Measurements from ENCODE around the gene CACNA2D2. TPM values are rescaled to one million over a fixed set of nuclear protein-coding genes. Genes with fewer than 3 reads are reported as not detected.

Gene CACNA2D2
- total RNA-seq, 1 experiment from 2014 or later = not detected

DNA sequence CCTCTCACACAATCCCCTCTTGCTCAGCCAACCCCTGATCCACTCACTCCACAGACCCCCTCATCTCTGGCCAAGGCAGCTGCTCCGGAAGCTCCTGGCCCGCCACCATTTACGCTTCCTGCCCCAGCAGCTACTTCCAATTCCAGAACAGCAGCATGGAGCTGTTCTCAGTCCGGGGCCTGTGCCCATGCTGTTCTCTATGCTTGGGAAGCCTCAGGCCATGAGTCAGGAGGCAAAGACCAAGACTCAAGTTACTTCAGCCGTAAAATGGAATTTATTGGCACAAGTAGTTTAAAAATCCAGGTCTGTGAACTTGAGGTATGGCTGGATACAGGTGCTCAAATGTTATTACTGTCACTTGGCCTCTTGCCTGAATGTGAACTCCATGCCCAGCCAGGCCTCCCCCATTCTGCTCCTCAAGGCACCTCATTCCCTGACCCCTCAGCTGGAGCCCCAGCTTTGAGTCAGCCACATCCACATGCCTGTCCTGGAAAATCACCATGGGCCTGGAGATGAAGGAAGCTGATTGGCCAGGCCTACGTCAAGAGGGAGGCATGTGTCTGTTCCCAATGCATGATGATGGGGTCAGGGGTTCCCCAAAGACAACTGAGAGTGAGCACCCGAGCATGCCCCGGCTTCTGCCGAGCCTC is 31.4 kb upstream of the CACNA2D2 start:
- Histone ChIP-seq H3K27me3 (peaks cover 23% of the 10 kb centered on the region; the same call in 1 of the 2 replicates), H3K4me1 (no peaks in the 10 kb centered on the region), H3K27ac (no peak overlapping the region), H3K4me3 (no peak overlapping the region), H3K36me3 (no peaks in the 10 kb centered on the region), H3K9me3 (replicated peaks) (no peaks in the 10 kb centered on the region)
- no peak for DNase-seq

- H3K4me3 ChIP-seq = no peak overlapping the region
- no peaks in the 10 kb centered on the region for H3K4me1 ChIP-seq
- no peaks in the 10 kb centered on the region for H3K9me3 ChIP-seq (replicated peaks)
- no peaks in the 10 kb centered on the region for H3K36me3 ChIP-seq
- H3K27ac ChIP-seq = no peak overlapping the region
- peaks cover 20% of the 10 kb centered on the region; the same call in 1 of the 2 replicates for H3K27me3 ChIP-seq
- no peak for DNase-seq
These were observed 30.5 kb upstream of the CACNA2D2 start for GRCh38 chr3:50533807-50534461.

- no peaks in the 10 kb centered on the region for H3K36me3 ChIP-seq
- peaks cover 16% of the 10 kb centered on the region; the same call in 1 of the 2 replicates for H3K27me3 ChIP-seq
These were observed 29.9 kb upstream of the CACNA2D2 start for GRCh38 chr3:50533316-50533715.

GRCh38 chr3:50532062-50532705 is 28.8 kb upstream of the CACNA2D2 start:
- H3K4me3 ChIP-seq = no peak overlapping the region
- H3K4me1 ChIP-seq = no peaks in the 10 kb centered on the region
- no peaks in the 10 kb centered on the region for H3K36me3 ChIP-seq
- H3K27me3 ChIP-seq = peaks cover 13% of the 10 kb centered on the region; the same call in 1 of the 2 replicates
- no peaks in the 10 kb centered on the region for H3K9me3 ChIP-seq (replicated peaks)
- DNase-seq = no peak
- no peak overlapping the region for H3K27ac ChIP-seq

More at GRCh38 chr3:50533316-50533715, 29.9 kb upstream of the CACNA2D2 start:
- H3K4me1 ChIP-seq = no peaks in the 10 kb centered on the region
- H3K4me3 ChIP-seq = no peak overlapping the region
- no peak for DNase-seq
- H3K9me3 ChIP-seq (replicated peaks) = no peaks in the 10 kb centered on the region
- H3K27ac ChIP-seq = no peak overlapping the region

DNA sequence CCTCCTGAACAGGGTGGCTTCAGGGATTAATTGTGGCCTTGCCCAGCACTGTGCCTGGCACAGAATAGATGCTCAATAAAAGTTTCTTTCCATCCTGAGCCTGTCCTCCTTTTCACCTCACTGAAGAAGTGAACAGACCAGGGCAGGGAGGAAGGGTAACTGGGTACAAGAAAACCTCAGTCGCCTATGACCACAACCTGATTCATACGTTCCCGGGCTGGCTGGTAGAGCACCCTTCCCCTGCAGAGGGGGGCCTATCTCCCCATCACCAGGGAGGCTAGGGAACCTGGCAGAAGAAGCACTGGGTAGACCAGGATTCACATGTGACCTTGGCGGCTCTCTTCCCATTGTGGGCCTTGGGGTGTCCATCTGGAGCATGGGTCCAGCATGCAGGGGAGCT is 27.8 kb upstream of the CACNA2D2 start:
- Histone ChIP-seq H3K4me3 (no peak overlapping the region), H3K27ac (no peak overlapping the region), H3K36me3 (no peaks in the 10 kb centered on the region), H3K27me3 (peaks cover 8% of the 10 kb centered on the region; the same call in 1 of the 2 replicates), H3K4me1 (no peaks in the 10 kb centered on the region), H3K9me3 (replicated peaks) (no peaks in the 10 kb centered on the region)
- no peak for DNase-seq

DNA sequence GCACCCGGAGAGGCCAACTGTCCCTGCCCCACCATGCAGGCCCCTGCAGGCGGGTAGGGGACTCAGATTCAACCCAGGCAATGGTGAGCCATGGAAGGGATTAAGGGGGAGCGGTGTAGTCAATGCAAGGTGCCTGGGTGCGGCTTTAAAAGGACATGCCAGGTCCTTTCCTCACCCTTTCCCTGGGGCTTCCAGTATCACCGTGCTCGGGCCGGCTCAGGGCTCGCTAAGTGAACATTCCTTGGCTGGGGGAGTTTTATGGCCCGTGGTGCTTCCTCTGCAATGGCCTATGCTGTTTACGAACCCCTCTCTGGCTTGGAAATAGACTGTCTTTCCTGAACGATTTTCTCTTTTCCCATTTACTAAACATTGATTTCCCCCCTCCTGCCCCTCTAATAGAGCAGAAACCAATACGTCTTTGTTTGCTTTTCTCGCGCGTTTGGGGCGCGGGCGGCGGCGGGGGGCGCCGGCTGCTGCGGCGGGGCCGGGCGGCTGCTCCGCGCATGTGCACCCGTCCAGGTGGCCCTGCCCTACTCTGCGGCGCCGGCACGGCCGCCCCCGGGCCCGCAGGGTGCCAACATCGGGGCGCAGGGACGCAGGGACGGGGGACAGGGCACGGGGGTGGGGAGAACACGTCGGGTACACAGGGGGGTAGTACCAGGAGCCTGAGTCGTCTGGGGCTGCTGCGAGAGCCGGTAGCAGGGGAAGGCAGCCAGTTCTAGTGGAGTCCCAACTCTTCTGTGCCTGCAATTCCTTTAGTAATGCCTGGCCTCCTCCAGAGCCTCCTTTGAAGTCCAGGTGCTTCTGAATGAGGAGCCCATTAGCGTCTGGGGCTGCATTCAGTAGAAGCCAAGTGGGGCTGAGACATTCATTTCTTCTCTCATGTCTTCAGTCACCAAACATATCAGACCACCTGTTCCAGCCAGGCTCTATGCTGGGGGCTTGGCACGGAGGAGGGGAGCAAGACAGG is 26.9 kb upstream of the CACNA2D2 start:
- Histone ChIP-seq H3K4me1 (no peaks in the 10 kb centered on the region), H3K27ac (no peak overlapping the region), H3K4me3 (no peak overlapping the region), H3K9me3 (replicated peaks) (no peaks in the 10 kb centered on the region), H3K27me3 (peaks cover 7% of the 10 kb centered on the region; the same call in 1 of the 2 replicates), H3K36me3 (no peaks in the 10 kb centered on the region)
- no peak for DNase-seq

DNA sequence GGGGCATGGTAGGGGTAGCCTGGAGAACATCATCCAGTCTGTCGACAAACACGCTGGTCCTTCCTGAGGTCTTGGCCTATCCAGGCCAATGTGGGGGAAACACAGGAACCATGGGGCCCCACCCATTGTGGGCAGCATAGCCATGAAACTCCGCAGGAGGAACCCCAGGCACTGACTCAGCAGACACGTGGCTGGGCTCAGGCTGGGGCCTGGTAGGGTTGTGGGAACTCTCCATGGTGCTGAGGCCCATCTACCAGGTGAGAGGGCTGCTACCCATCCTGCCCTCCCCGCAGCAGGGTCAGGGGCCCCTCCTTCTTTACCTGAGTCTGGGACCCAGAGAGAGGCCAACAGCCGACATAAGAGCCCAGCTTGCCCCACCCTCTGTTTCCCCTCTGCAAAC is 22.6 kb upstream of the CACNA2D2 start:
- H3K36me3 ChIP-seq = no peaks in the 10 kb centered on the region
- H3K9me3 ChIP-seq (replicated peaks) = no peaks in the 10 kb centered on the region
- H3K4me1 ChIP-seq = no peaks in the 10 kb centered on the region; the same call in 1 of the 2 replicates
- no peak overlapping the region for H3K27ac ChIP-seq
- H3K27me3 ChIP-seq = peaks cover 3% of the 10 kb centered on the region; the same call in 1 of the 2 replicates
- no peak overlapping the region for H3K4me3 ChIP-seq
- DNase-seq = peak; percentile 39 to 54

DNA sequence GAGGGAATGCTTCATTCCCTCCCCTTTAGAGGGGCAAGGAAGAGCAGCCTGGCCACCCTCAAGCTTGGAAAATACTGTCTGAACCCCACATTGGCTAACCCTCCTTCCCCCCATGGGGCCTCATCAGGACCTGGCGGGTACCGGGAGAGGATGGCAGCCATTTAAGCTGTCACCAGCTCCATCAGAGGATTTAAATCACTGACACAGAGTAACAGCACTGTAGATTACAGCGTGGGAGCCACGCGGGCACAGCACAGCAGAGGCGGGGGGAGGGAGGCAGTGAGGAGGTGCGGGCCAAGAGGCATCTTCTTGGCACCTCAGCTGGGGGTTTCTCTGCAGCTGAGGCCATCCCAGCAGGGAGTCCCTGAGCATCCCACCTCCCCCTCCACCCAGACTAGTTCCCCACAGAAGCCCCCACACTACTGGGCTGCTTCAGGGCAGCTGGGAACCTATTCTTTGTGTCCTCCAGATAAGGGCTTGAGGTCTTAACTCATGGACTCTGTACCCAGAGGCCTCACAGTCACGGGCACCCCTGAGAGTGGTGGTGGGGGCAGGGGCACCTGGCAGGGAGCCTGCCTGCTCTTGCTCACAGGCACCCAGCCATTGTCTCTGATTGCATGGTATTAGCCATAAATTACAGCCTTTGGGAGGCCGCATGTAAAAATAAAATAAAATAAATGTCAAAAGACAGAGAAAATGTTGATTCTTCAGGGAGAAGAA is 21.9 kb upstream of the CACNA2D2 start:
- H3K27ac ChIP-seq = no peak overlapping the region
- H3K36me3 ChIP-seq = no peaks in the 10 kb centered on the region
- H3K9me3 ChIP-seq (replicated peaks) = no peaks in the 10 kb centered on the region
- no peak overlapping the region for H3K4me3 ChIP-seq
- H3K27me3 ChIP-seq = peaks cover 7% of the 10 kb centered on the region
- H3K4me1 ChIP-seq = no peaks in the 10 kb centered on the region; the same call in 1 of the 2 replicates
- no peak for DNase-seq

GRCh38 chr3:50524746-50525145 is 21.3 kb upstream of the CACNA2D2 start:
- Histone ChIP-seq H3K27me3 (peaks cover 7% of the 10 kb centered on the region), H3K9me3 (replicated peaks) (no peaks in the 10 kb centered on the region), H3K27ac (no peak overlapping the region), H3K4me1 (no peaks in the 10 kb centered on the region; the same call in 1 of the 2 replicates), H3K36me3 (no peaks in the 10 kb centered on the region), H3K4me3 (no peak overlapping the region)
- no peak for DNase-seq

DNA sequence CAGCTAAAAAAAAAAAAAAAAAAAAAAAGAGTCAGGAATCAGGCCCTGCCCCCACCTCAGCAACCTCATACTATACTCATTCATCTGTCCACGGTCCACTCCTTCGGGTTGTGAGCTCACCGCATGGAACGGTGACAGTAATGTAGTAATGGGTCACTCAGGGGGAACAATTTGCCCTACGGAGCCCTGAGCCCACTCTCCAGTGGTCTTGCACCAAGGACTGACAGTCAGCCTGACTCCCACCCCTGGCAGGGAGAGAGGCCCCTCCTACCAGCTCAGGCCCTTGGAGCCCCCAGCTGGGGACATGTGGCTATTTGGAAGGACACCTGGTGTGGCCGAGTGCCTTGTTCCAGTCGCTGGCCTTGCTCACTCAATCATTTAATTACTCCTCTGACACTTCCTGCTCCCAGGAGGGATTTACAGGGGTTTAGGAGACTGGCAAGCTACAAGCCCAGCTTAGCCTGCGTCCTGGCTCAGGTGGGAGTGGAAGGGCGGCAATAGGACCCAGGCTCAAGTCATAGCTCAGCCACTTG is 19.9 kb upstream of the CACNA2D2 start:
- DNase-seq = no peak
- H3K4me3 ChIP-seq = no peak overlapping the region
- no peaks in the 10 kb centered on the region; the same call in 1 of the 2 replicates for H3K4me1 ChIP-seq
- no peaks in the 10 kb centered on the region for H3K36me3 ChIP-seq
- H3K9me3 ChIP-seq (replicated peaks) = no peaks in the 10 kb centered on the region
- H3K27me3 ChIP-seq = peaks cover 7% of the 10 kb centered on the region
- H3K27ac ChIP-seq = no peak overlapping the region

DNA sequence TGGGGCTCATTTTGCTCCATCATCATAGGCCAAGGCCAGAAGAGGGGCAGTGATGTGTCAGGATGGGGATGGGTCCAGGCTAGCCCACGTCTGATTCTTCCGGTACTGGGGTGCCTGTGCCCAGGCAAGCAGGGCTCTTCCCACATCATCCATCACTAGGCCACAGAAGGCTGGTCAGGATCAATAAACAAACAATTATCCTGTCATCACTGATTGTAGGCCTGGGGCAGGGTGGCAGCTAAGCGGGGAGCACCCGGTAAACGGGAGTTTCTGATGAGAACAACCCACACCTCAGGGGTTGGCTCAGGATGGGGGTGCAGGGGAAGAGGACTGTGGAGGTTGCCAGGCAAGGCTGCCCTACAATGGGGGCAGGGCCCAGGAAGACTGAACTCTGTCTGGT is 18.1 kb upstream of the CACNA2D2 start:
- Histone ChIP-seq H3K27ac (no peak overlapping the region), H3K9me3 (replicated peaks) (no peaks in the 10 kb centered on the region), H3K27me3 (peaks cover 7% of the 10 kb centered on the region; the same call in 1 of the 2 replicates), H3K4me3 (no peak overlapping the region), H3K4me1 (peaks cover 4% of the 10 kb centered on the region; the same call in 1 of the 2 replicates), H3K36me3 (no peaks in the 10 kb centered on the region)
- DNase-seq = no peak

DNA sequence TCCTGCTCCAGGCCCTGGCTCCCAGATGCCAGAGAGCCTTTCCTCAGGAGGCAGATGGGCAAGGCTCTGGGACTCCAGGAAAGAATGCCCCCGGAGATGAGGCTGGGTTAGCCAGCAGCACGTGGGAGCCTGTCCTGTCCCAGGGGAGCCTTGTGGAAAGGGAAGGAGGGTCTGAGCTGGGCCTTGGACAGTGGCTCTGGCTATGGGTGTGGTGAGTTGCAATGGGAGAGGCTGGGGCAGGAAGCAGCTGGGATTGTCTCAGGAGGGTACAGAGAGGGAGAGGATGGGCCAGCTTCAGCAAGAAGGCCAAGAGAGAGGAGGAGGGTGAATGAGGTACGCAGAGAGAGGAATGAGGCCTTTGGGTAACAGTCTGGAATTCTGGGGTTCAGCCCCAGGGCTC is 17.4 kb upstream of the CACNA2D2 start:
- H3K4me1 ChIP-seq = peaks cover 6% of the 10 kb centered on the region; the same call in 1 of the 2 replicates
- peak in 1 of 2 experiments; percentile 15 for DNase-seq

DNA sequence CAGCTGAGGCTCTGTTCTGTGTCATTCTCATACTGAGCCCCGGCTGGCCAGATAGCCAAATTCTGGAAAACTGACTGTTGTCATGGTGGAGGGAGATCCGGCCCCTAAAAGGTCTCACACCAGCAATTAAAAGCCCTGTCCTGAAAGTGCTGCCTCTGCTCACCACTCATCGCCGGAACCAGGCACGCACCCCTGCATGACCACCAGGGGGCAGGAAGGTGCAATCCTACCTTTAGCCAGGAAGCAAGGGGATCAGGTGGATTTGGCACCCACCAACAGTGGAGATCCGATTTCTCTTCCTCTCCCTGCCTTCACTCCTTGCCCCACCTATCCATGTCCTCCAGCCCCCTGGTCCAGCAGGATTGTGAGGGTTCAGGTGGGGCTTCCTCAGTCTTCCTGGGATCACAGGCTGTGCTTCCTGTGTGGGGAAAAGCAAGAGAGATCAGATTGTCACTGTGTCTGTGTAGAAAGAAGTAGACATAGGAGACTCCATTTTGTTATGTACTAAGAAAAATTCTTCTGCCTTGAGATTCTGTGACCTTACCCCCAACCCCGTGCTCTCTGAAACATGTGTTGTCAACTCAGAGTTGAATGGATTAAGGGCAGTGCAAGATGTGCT is 16.1 kb upstream of the CACNA2D2 start:
- H3K27ac ChIP-seq = no peak overlapping the region
- H3K4me1 ChIP-seq = peaks cover 6% of the 10 kb centered on the region; the same call in 1 of the 2 replicates
- DNase-seq = peak; percentile 44 to 69
- peaks cover 7% of the 10 kb centered on the region; the same call in 1 of the 2 replicates for H3K27me3 ChIP-seq
- no peak overlapping the region for H3K4me3 ChIP-seq
- no peaks in the 10 kb centered on the region for H3K9me3 ChIP-seq (replicated peaks)
- H3K36me3 ChIP-seq = no peaks in the 10 kb centered on the region

More for the DNA sequence above, 17.4 kb upstream of the CACNA2D2 start:
- Histone ChIP-seq H3K36me3 (no peaks in the 10 kb centered on the region), H3K27ac (no peak overlapping the region), H3K9me3 (replicated peaks) (no peaks in the 10 kb centered on the region), H3K4me3 (no peak overlapping the region), H3K27me3 (peaks cover 7% of the 10 kb centered on the region; the same call in 1 of the 2 replicates)

Data from SJCRH30 (cell line).